AG04450 (cell line): Measurements from ENCODE around the gene M1AP. TPM values are rescaled to one million over a fixed set of nuclear protein-coding genes. Genes with fewer than 3 reads are reported as not detected.

ENCODE experiments used
- CTCF ChIA-PET: fragments of 300-600, 350-600 bp; formaldehyde crosslinking; extraction: SDS; loops from one replicate; lab custom pipeline; 2022; ENCODE audit warnings: antibody characterized with exemption, inconsistent platforms; lab: Charles Lee
- POLR2A ChIA-PET: fragments of 350-600 bp; formaldehyde crosslinking; extraction: SDS; loops from one replicate; lab custom pipeline; 2021; ENCODE audit warnings: antibody characterized with exemption, inconsistent platforms; lab: Yijun Ruan, JAX
- DNase-seq: peaks from one replicate; pipeline ENCODE4 v3.0.0-alpha.2; 2011; ENCODE audit warnings: low read depth, low spot score
- H3K27ac ChIP-seq: one replicate; pipeline ENCODE4 v1.5.1; 2012; ENCODE audit warnings: low read depth, low read length, control low read depth
- H3K27me3 ChIP-seq: one replicate; pipeline ENCODE4 v1.6.0; 2012; ENCODE audit warnings: low read length; ENCODE audit not compliant: control insufficient read depth, insufficient read depth
- H3K4me3 ChIP-seq: 2 replicates; pipeline ENCODE4 v1.5.1; 2011; ENCODE audit warnings: mild to moderate bottlenecking, low read depth, low read length, control low read depth
- H3K9me3 ChIP-seq: 2 replicates; pipeline ENCODE4 v1.5.1; 2012; ENCODE audit warnings: low read length; ENCODE audit not compliant: control insufficient read depth, insufficient read depth
- CTCF ChIP-seq: IDR thresholded peaks from 2 replicates; pipeline ENCODE4 v1.5.1; 2011; ENCODE audit warnings: low read depth, low read length, control low read depth, inconsistent platforms
- polyA plus RNA-seq: library from polyadenylated mRNA; depleted of rRNA; stranded (reverse); fragments of >200 nt; gene quantifications from 2 replicates; pipeline ENCODE4 v1.2.3, GENCODE V29; 2011

The M1AP gene
- polyA plus RNA-seq, 1 experiment: 0.07 TPM

GRCh38 chr2:74556831-74557370, 91.2 kb downstream of the M1AP start:
- no peaks in the 10 kb centered on the region for H3K27me3 ChIP-seq
- no peak for TF ChIP-seq CTCF
- no peak overlapping the region for H3K4me3 ChIP-seq
- no peaks in the 10 kb centered on the region; the same call in 1 of the 2 replicates for H3K9me3 ChIP-seq
- no peak for DNase-seq
- POLR2A ChIA-PET: no interaction called here
- no peak overlapping the region for H3K27ac ChIP-seq
- CTCF ChIA-PET: no interaction called here

GRCh38 chr2:74556159-74556558, 92.0 kb downstream of the M1AP start:
- Histone ChIP-seq H3K27me3 (no peaks in the 10 kb centered on the region), H3K9me3 (no peaks in the 10 kb centered on the region; the same call in 1 of the 2 replicates), H3K4me3 (peak overlapping the region; percentile 97), H3K27ac (no peak overlapping the region)
- no peak for DNase-seq
- ChIA-PET POLR2A (interaction anchor here (0.5 kb wide), 1 partner anchor 173 kb away, joined by 3 read pairs; no protein-coding TSS in a partner anchor), CTCF (no interaction called here)
- TF ChIP-seq CTCF: no peak

- CTCF ChIA-PET: no interaction called here
- Histone ChIP-seq H3K9me3 (no peaks in the 10 kb centered on the region; the same call in 1 of the 2 replicates), H3K27ac (no peak overlapping the region)
Measured at GRCh38 chr2:74555610-74556103, 92.5 kb downstream of the M1AP start.

GRCh38 chr2:74554820-74555531, 93.2 kb downstream of the M1AP start:
- TF ChIP-seq CTCF: no peak
- Histone ChIP-seq H3K9me3 (no peaks in the 10 kb centered on the region; the same call in 1 of the 2 replicates), H3K27ac (peak overlapping the region; percentile 47), H3K4me3 (peak overlapping the region; percentile 97), H3K27me3 (no peaks in the 10 kb centered on the region)
- ChIA-PET POLR2A (interaction anchor here (0.9 to 1.0 kb wide), 2 partner anchors 12 to 23 kb away, joined by 3 to 7 read pairs; no protein-coding TSS in a partner anchor), CTCF (no interaction called here)
- DNase-seq: no peak

More at GRCh38 chr2:74555610-74556103, 92.5 kb downstream of the M1AP start:
- no peaks in the 10 kb centered on the region for H3K27me3 ChIP-seq
- no peak for DNase-seq
- no peak for TF ChIP-seq CTCF
- H3K4me3 ChIP-seq: peak overlapping the region; percentile 97
- POLR2A ChIA-PET: interaction anchor here (0.9 to 1.0 kb wide), 2 partner anchors 11 to 23 kb away, joined by 3 to 7 read pairs; no protein-coding TSS in a partner anchor
